Activated T-helper 17 cell treated with anti-CD3 and anti-CD28 coated beads, Interleukin-2, amount 50 U/mL, for 72 hours (primary cell): ENCODE results near the gene FAAP20. TPM values are rescaled to one million over a fixed set of nuclear protein-coding genes. Genes with fewer than 3 reads are reported as not detected.

Experiments
- ATAC-seq: fragments of 150-1000 bp; cut with Tn5 transposase; replicated peaks from 2 replicates; pipeline ENCODE4 v1.10.0; 2021; ENCODE audit warnings: mild to moderate bottlenecking, moderate library complexity
- H3K27ac Mint-ChIP-seq: one replicate; pipeline ENCODE4 v1.8.0; 2022; ENCODE audit warnings: mixed read lengths
- H3K27me3 Mint-ChIP-seq: one replicate; pipeline ENCODE4 v1.8.0; 2022; ENCODE audit warnings: mixed read lengths
- H3K36me3 Mint-ChIP-seq: one replicate; pipeline ENCODE4 v1.8.0; 2022; ENCODE audit warnings: low read depth, mild to moderate bottlenecking, mixed read lengths
- H3K4me1 Mint-ChIP-seq: one replicate; pipeline ENCODE4 v1.8.0; 2022; ENCODE audit warnings: mixed read lengths
- H3K4me3 Mint-ChIP-seq: one replicate; pipeline ENCODE4 v1.8.0; 2022; ENCODE audit warnings: mild to moderate bottlenecking, mixed read lengths
- H3K9me3 Mint-ChIP-seq: one replicate; pipeline ENCODE4 v1.8.0; 2022; ENCODE audit warnings: mixed read lengths
- total RNA-seq, 2 donors: library from RNA; stranded (reverse); gene quantifications; one replicate each; pipeline ENCODE4 v1.2.3, GENCODE V29; 2022

Gene FAAP20
- total RNA-seq, 2 donors from 2014 or later = 56.7 to 68.3 TPM

- Mint-ChIP-seq H3K36me3 (peaks cover 10% of the 10 kb centered on the region), H3K4me1 (no peaks in the 10 kb centered on the region), H3K27ac (no peak overlapping the region), H3K4me3 (no peak overlapping the region), H3K27me3 (no peaks in the 10 kb centered on the region), H3K9me3 (no peaks in the 10 kb centered on the region)
- no peak for ATAC-seq
Measured at GRCh38 chr1:2186901-2187300, 7.7 kb downstream of the FAAP20 start.

DNA sequence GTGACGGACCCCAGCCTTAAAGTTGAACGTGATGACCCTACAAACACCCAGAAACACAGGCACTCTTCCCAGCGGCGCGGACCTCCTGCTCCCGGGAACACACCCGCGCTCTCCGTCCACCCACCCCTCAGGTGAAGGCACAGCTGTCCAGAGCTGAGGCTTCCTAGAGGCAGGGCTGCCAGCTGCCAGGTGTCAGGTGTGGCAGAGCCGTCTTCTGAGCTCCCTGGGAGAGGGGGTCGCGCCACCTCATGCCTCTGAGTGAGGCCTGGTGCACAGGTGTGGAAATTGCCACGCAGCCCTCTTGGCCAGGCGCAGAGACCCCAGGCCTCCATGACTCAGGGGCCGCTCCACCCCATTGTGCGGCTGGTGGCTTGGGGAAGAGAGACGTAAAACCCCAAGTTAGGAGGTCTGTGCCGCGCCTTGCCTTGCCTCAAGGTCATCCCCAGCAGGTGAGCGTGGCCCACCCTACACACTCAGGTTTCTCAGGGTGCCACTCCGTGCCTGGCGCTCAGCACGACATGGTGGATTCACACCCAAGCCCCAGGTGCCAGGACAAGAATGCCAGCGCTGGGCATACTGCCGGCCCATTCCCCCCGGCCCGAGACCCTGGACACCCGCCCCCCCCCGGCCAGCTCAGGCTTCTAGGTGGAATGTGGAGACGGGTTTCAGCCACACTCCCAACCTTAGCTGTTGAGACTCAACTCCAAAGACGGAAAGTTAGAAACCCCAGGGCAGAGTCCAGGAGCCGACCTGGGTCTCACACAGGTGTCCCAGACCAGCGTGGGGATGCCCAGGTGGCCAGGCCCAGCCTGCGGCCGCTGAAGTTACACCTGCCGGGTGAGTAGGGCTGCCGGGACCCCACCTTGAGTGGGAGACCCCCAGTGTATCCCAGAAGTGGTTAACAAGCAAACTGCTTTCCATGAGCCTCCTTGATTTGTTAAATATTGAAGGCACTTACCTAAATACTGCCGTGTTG is 8.4 kb downstream of the FAAP20 start:
- H3K4me3 Mint-ChIP-seq = no peak overlapping the region
- H3K4me1 Mint-ChIP-seq = no peaks in the 10 kb centered on the region
- no peaks in the 10 kb centered on the region for H3K9me3 Mint-ChIP-seq

GRCh38 chr1:2184934-2185333 is 9.6 kb downstream of the FAAP20 start:
- no peaks in the 10 kb centered on the region for H3K9me3 Mint-ChIP-seq
- no peak overlapping the region for H3K4me3 Mint-ChIP-seq
- peaks cover 10% of the 10 kb centered on the region for H3K36me3 Mint-ChIP-seq
- no peaks in the 10 kb centered on the region for H3K27me3 Mint-ChIP-seq
- no peaks in the 10 kb centered on the region for H3K4me1 Mint-ChIP-seq
- no peak overlapping the region for H3K27ac Mint-ChIP-seq
- ATAC-seq = no peak

More for the DNA sequence above, 8.4 kb downstream of the FAAP20 start:
- Mint-ChIP-seq H3K27me3 (no peaks in the 10 kb centered on the region), H3K36me3 (peaks cover 10% of the 10 kb centered on the region), H3K27ac (no peak overlapping the region)
- no peak for ATAC-seq

- no peak for ATAC-seq
- no peaks in the 10 kb centered on the region for H3K4me1 Mint-ChIP-seq
- H3K27ac Mint-ChIP-seq = no peak overlapping the region
Measured at GRCh38 chr1:2184531-2184930, 10.0 kb downstream of the FAAP20 start.

GRCh38 chr1:2183937-2184334 is 10.6 kb downstream of the FAAP20 start:
- Mint-ChIP-seq H3K27me3 (no peaks in the 10 kb centered on the region), H3K4me3 (no peak overlapping the region), H3K27ac (no peak overlapping the region), H3K4me1 (no peaks in the 10 kb centered on the region), H3K9me3 (no peaks in the 10 kb centered on the region), H3K36me3 (peaks cover 10% of the 10 kb centered on the region)
- ATAC-seq = no peak

More at GRCh38 chr1:2184531-2184930, 10.0 kb downstream of the FAAP20 start:
- Mint-ChIP-seq H3K9me3 (no peaks in the 10 kb centered on the region), H3K4me3 (no peak overlapping the region), H3K36me3 (peaks cover 10% of the 10 kb centered on the region), H3K27me3 (no peaks in the 10 kb centered on the region)

DNA sequence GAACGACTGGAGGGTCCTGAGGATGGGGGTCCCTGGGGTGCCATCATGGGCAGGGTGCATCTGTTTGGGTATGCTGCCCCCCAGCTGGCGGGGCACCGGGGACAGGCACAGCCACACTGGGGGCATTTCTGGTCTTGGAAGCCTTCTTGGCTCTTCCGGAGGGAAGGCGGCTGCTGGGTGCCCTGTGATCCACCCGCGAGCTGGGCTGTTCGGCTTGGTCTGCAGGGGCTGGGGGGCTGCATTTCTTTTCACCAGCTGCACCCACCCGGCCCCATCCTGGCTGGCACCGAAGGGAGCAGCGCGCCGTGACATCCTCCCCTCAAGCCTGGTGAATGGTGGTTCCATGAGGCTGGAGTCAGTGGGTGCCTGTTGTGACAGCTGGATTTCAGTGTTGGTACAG is 12.2 kb downstream of the FAAP20 start:
- Mint-ChIP-seq H3K4me1 (no peaks in the 10 kb centered on the region), H3K9me3 (no peaks in the 10 kb centered on the region), H3K27ac (no peak overlapping the region), H3K27me3 (no peaks in the 10 kb centered on the region), H3K4me3 (no peak overlapping the region), H3K36me3 (peaks cover 10% of the 10 kb centered on the region)
- ATAC-seq = no peak

DNA sequence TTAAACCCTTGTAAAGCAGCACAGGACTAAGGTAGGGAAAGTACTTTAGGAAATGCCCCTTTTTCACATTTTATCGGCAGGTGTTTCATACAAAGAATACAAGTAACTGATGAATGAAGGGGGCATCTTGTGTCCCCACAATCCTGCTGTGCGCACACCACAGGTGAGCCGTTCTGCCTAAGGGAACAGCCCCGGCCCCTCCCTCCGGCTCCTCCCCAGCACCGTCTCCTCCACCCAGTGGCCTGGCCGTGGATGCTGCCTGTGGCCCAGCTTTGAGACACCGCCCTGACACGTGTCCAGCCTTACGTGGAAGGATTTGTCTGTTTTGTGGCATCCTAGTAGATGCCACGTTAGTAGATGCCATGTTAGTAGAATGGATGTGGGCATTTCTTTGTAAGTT is 12.8 kb downstream of the FAAP20 start:
- ATAC-seq = no peak
- Mint-ChIP-seq H3K4me1 (no peaks in the 10 kb centered on the region), H3K9me3 (no peaks in the 10 kb centered on the region), H3K36me3 (peaks cover 10% of the 10 kb centered on the region), H3K27me3 (no peaks in the 10 kb centered on the region), H3K27ac (no peak overlapping the region), H3K4me3 (no peak overlapping the region)

DNA sequence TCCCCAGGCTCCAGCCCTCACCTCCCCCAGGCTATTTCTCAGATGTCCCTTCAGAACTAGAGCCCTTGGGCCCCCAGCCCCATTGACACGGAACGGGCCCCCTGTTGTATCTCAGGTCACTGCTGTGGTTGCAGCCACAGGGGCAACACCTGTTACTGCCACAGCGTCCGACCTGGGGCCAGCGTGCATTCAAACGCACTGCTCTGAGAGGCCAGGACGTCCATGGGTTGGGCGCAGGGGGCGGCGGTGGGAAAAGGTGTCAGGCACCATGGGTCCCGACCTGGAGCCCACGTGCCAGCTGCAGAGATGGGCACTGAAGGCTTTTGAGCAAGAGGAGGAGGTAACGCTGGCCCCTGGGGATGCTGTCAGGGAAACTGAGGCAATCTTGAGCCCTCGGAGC is 13.3 kb downstream of the FAAP20 start:
- peaks cover 10% of the 10 kb centered on the region for H3K36me3 Mint-ChIP-seq
- H3K27ac Mint-ChIP-seq = no peak overlapping the region
- no peak for ATAC-seq
- no peak overlapping the region for H3K4me3 Mint-ChIP-seq
- H3K27me3 Mint-ChIP-seq = no peaks in the 10 kb centered on the region
- H3K9me3 Mint-ChIP-seq = no peaks in the 10 kb centered on the region
- no peaks in the 10 kb centered on the region for H3K4me1 Mint-ChIP-seq

DNA sequence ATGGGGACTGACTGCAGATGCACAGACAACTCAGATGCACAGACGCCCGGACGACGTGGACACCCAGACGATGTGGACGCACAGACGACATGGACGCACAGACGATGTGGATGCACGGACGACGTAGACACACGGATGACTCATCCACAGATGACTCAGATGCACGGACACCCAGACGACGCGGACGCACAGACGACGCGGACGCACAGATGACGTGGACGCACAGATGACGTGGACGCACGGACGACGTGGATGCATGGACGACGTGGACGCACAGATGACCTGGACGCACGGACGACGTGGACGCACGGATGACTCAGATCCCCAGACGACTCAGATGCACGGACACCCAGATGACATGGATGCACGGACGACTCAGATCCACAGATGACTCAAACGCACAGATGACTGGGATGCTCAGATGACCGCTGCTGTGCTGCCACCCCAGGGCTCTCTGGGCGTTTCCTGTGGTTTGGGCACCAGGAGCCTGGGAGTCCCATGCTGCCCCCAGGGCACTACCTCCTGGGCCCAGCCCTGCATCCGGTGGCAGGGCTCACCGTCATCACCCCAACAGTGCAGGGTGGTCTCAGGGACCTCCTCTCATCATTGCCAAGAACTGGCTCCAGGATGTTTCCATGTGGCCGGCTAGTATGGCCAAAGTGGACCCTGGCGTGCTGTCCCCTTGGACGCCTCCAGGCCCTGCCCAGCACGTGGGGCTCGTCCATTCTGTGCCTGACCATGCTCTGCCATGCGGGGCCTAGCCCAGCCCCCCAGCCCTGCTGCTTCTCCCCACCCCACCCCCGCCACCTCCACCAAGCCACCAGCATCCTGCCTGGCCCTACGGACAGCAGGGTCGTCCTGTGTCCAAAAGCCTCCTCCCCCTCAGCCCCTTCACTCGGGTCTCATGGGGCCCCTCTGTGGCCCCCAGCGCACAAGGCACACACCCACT is 14.0 kb downstream of the FAAP20 start:
- no peaks in the 10 kb centered on the region for H3K4me1 Mint-ChIP-seq
- H3K36me3 Mint-ChIP-seq = peaks cover 4% of the 10 kb centered on the region

DNA sequence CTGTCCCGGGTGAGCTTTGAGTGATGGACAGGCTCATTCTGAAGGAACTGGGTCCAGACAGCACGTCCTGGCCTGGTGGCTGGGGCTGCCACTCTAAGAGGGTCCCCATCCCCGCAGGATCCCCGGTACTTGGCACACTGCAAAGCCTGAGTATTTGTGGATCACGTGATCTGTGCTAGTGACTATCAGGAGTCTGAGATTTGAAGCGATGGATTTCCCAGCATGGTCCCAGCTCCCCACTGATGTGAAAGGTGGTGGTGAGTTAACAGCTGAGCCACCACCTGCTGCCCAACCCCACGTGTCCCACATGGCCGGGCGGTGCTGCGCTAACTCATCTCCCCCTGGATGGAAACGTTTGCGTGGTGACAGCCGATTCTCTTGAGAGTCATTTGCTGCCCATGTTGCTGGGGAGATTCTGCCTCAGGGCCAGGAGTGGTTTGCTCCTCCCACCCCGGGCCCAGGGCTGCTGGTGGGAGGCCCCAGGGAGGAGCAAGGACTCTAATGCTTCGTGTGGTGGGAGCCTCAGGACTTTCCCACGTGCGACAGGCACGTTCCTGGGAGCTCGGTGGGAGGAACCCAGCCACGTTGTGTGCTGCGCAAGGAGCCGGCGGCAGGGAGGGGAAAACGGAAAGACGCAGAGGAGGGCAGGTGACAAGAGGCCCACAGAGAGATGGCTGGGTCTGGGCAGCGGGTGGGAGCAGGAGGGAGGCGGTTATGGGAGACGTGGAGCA is 15.1 kb downstream of the FAAP20 start:
- no peaks in the 10 kb centered on the region for H3K36me3 Mint-ChIP-seq
- H3K4me3 Mint-ChIP-seq = no peak overlapping the region
- H3K9me3 Mint-ChIP-seq = no peaks in the 10 kb centered on the region
- H3K27me3 Mint-ChIP-seq = no peaks in the 10 kb centered on the region
- H3K27ac Mint-ChIP-seq = no peak overlapping the region
- ATAC-seq = no peak
- no peaks in the 10 kb centered on the region for H3K4me1 Mint-ChIP-seq

More for the DNA sequence above, 14.0 kb downstream of the FAAP20 start:
- peak; percentile 52 for ATAC-seq
- no peak overlapping the region for H3K4me3 Mint-ChIP-seq
- no peak overlapping the region for H3K27ac Mint-ChIP-seq
- no peaks in the 10 kb centered on the region for H3K27me3 Mint-ChIP-seq
- H3K9me3 Mint-ChIP-seq = no peaks in the 10 kb centered on the region

- Mint-ChIP-seq H3K27ac (no peak overlapping the region), H3K4me3 (no peak overlapping the region), H3K27me3 (no peaks in the 10 kb centered on the region), H3K4me1 (no peaks in the 10 kb centered on the region), H3K9me3 (no peaks in the 10 kb centered on the region), H3K36me3 (no peaks in the 10 kb centered on the region)
- no peak for ATAC-seq
Measured at GRCh38 chr1:2178875-2179274, 15.7 kb downstream of the FAAP20 start.

DNA sequence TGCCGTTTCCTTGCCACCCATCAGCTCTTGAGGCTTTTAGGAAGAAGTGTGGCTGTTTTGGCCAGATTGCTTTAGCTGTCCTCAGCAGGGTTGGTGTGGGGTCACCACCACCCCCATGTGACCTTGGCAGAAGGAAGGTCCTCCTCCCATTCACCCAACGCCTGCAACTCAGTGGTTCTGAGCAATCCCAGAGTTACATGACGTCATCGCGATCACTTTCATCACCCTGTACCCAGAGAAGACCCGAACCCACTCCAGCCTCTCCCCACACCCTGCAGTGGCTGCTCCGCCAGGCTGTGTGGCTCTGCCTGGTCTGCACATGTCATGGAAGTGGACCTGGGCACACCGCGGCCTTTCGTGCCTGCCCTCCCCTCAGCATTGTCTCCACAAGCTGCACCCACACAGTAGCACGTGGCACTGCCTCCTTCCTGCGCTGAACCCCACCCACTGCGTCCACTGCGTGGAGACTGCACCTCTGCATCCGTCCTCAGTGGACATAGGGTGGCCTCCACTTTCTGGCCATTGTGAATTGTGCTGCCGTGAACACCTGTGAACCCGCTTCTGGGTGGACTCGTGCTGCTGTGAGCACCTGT is 16.5 kb downstream of the FAAP20 start:
- Mint-ChIP-seq H3K9me3 (no peaks in the 10 kb centered on the region), H3K36me3 (no peaks in the 10 kb centered on the region), H3K4me3 (no peak overlapping the region), H3K4me1 (no peaks in the 10 kb centered on the region), H3K27me3 (no peaks in the 10 kb centered on the region), H3K27ac (no peak overlapping the region)
- no peak for ATAC-seq

GRCh38 chr1:2177541-2177940 is 17.0 kb downstream of the FAAP20 start:
- no peak for ATAC-seq
- Mint-ChIP-seq H3K9me3 (no peaks in the 10 kb centered on the region), H3K4me3 (no peak overlapping the region), H3K4me1 (no peaks in the 10 kb centered on the region), H3K27me3 (no peaks in the 10 kb centered on the region), H3K27ac (no peak overlapping the region), H3K36me3 (no peaks in the 10 kb centered on the region)

DNA sequence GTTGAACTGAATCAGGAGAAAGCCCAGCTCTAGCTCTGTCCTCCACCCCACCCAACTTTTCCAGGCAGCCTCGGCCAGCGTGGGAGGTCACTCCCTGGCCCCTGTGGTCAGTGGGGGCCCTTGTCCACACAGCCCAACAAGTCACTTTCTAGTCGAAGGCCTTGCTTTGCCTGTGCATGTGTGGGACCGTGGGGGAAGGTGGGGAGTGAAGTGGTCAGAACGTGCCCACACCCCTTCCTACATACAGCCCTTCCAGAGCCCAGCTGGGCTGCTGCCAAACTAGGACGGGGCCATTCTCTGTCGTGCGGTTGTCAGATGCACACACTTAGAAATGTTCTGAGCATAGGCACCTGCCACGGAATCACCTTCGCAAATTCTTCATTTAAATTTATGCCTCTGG is 18.0 kb downstream of the FAAP20 start:
- no peaks in the 10 kb centered on the region for H3K4me1 Mint-ChIP-seq
- H3K27ac Mint-ChIP-seq = no peak overlapping the region
- H3K4me3 Mint-ChIP-seq = no peak overlapping the region
- no peaks in the 10 kb centered on the region for H3K9me3 Mint-ChIP-seq
- no peaks in the 10 kb centered on the region for H3K36me3 Mint-ChIP-seq
- no peak for ATAC-seq
- H3K27me3 Mint-ChIP-seq = no peaks in the 10 kb centered on the region
